ENCODE data around the gene USP47. TPM values are rescaled to one million over a fixed set of nuclear protein-coding genes. Genes with fewer than 3 reads are reported as not detected.
"Not testable (repeated sequence)": the region's sequence is repeated elsewhere in the genome, so short reads cannot be mapped to it uniquely, and the experiment has no call there.

The USP47 gene
- total RNA-seq, 1 donor from 2014 or later = 81.0 TPM

DNA sequence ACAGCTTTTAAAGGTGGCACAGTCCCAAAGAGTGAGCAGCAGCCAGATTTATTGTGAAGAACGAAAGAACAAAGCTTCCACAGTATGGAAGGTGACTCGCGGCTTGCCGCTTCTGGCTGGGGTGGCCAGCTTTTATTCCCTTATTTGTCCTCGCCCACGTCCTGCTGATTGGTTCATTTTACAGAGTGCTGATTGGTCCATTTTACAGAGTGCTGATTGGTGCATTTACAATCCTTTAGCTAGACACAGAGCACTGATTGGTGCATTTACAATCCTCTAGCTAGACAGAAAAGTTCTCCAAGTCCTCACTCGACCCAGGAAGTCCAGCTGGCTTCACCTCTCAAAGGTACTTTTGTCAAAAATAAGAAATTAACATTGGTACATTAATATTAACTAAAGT is 10.4 kb upstream of the USP47 start:
- not testable (repeated sequence) for DNase-seq (ENCODE audit: low spot score)

- no peak for DNase-seq (ENCODE audit: low spot score)
Observed at GRCh38 chr11:11836676-11837231, 5.0 kb upstream of the USP47 start.

DNA sequence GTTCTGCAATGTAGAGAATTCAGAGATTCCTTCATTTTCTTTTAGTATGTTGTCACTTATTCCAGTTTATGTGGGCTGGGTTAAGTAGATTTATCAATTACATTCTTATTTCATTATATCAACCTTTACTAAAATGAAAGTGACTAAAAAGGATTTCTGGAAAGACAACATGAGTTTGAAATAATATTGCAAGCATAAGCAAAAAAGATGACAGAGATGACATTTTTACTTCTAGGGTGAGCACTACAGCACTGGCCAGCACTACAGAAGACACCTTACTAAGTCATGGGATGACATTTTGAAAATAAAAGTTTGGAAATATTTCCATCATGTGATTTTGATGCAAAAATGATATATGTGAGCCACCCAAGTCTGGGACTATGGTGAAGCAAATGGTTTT is 2.1 kb upstream of the USP47 start:
- DNase-seq (ENCODE audit: low spot score) = no peak

GRCh38 chr11:11841116-11841722 is 553 bp upstream of the USP47 start:
- DNase-seq (ENCODE audit: low spot score) = peak; percentile 59

GRCh38 chr11:11842421-11843008 is 743 bp downstream of the USP47 start:
- DNase-seq (ENCODE audit: low spot score) = peak; percentile 54

- no peak for DNase-seq (ENCODE audit: low spot score)
Observed at GRCh38 chr11:11843211-11843621, 1.4 kb downstream of the USP47 start.

GRCh38 chr11:11843642-11844041 is 1.9 kb downstream of the USP47 start:
- DNase-seq (ENCODE audit: low spot score) = no peak

DNA sequence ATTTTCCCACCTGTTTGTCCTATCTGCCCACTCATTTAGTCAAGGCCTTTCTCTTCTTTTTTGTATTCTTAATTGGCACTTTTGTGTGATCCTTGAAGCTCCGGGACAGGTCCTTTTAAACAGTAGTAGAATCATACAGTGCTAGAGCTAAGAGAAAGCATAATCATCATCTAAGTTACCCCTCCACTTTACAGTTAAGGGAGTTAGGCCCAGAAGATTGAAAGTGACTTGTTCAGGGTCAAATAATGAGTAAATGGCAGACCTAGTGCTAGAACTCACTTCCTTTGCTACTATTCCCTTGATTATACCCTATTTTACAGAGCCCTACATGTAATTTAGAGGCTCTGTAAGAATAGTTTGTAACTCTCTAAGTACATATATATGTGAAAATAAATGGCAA is 2.5 kb downstream of the USP47 start:
- DNase-seq (ENCODE audit: low spot score) = no peak

DNA sequence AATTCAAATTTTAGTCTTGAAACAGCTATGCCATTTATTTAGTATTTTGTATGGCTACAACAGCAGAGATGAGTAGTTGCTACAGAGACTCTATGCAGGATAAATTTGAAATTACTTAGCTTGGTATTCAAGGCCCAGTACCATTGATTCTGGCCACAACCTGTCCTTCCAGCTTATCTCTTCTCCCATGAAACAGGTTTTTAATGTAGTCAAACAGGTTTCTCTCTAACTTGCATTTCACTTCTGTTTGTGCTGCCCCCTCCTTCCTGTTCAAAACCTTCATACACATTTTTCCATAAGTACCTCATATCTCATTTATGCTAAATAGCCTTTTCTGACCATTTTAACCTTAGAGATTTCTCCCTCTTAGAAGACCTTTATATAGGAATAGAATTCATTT is 3.3 kb downstream of the USP47 start:
- DNase-seq (ENCODE audit: low spot score) = no peak

DNA sequence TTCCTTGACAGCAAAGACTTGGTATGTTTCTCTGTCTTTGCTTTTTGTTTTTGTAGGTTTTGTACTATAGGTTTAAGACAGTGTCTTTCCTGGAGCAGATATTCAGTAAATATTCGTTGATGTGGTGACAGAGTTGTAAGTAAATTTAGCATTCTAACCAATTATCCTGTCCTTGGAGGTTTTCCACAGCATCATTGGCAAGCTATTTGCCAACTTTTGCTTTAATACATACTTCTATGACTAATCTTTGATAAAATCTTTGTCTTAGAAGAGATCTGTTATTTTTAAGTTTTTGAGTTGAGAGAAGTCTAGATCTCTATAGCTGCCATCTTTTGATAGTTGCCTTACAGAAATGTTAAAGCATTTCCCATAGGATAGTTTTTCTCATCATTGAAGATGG is 3.8 kb downstream of the USP47 start:
- no peak for DNase-seq (ENCODE audit: low spot score)

GRCh38 chr11:11847082-11847481 is 5.3 kb downstream of the USP47 start:
- no peak for DNase-seq (ENCODE audit: low spot score)

- peak; percentile 64 for DNase-seq (ENCODE audit: low spot score)
Observed at GRCh38 chr11:11848891-11849746, 7.3 kb downstream of the USP47 start.

DNA sequence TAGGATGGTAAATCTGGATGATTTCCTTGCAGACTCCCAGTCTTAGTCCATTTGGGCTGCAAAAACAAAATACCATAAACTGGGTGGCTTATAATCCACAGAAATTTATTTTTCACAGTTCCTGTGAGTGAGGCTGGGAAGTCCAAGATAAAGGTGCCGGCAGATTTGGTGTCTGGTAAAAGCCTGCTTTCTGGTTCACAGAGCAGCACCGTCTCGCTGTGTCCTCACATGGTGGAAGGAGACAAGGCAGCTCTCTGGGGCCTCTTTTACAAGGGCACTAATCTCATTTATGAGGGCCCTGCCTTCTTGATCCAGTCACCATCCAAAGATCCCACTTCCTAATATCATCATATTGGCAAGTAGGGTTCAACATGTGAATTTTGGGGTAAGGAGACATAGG is 8.9 kb downstream of the USP47 start:
- DNase-seq (ENCODE audit: low spot score) = no peak

DNA sequence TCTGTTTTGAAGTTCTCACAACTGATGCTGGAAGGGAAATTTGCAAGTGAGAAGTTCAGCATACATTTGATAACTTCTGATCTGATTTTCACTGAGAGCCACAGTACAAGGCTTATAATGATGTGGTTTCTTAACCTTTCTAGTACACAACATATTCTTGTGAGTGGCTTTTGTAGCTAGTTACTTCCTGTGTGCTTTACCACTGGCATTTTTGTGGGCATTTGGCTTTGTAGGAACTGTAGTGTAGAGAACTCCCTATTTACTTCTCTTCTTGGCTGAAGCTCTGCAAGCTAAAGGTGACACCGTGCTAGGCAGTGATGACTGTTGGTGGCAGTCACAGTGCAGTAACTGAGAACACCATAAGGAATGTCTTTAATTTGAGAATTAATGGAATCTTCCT is 14.9 kb downstream of the USP47 start:
- no peak for DNase-seq (ENCODE audit: low spot score)

DNA sequence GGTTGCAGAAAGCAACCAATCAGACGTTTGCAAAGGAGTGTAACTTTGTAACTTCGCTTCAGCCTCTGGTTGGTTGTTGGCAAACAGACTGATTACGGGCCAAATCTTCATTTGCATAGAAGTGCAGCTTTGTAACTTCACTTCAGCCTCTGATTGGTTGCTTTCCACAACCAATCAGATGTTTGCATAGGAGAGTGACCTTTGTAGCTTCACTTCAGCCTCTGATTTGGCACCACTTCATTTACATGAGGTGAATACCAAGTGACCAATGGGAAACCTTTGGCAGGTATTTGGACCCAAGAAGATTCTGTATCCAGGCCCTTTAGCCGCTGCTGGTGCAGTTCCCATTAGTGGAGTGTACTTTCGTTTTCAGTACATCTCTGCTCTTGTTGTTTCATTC is 16.0 kb downstream of the USP47 start:
- DNase-seq (ENCODE audit: low spot score) = no peak

DNA sequence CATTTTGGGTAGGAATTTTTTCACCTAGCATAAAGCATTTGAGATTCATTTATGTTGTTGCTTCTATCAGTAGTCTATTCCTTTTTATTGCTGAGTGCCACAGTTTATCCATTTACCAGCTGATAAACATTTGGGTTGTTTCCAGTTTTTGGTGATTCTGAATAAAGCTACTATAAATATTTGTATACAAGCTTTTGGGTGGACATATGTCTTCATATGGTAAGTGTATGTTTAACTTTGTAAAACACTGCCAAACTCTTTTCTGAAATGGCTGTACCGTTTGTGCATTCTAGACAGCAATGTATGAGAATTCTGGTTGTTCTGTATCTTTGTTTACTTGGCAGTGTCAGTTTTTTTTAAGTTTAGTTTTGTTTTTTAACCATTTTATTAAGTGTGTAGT is 16.9 kb downstream of the USP47 start:
- no peak for DNase-seq (ENCODE audit: low spot score)

DNA sequence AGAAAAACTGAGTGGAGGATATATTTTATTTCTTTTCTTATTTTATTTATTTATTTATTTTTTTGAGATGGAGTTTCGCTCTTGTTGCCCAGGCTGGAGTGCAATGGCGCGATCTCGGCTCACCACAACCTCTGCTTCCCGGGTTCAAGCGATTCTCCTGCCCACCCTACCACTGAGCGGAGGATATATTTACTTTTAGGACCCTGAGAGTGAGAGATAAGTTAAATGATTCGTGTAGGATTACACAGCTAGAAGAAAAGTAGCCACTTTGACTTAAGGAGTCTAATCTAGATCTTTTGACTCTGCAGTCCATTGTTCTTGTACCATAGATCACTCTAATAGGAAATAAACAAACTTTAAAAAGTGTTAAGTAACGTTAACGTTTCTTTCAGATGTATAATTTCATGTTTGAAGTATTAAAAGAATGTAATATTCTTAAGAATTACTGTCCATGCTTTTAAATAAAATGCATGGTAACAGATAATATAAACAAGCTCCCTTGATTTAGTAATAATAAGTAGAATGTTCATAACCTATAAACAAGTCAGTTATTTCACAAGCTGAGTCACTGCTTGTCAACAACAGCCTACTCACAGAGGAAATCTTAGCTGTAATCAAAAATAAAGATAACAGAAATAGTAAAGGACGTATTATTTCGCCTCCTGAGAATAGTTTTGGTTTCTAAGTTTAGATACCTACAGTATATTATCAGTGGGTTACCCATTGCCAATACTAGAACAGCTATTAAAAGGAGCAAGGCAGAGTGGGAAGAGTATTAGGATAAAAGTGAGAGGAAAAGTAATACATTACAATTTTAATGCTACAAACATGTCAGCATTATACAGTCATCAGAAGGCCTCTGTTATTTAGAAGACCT is 18.6 kb downstream of the USP47 start:
- DNase-seq (ENCODE audit: low spot score) = no peak

GRCh38 chr11:11862999-11863398 is 21.2 kb downstream of the USP47 start:
- DNase-seq (ENCODE audit: low spot score) = no peak

DNA sequence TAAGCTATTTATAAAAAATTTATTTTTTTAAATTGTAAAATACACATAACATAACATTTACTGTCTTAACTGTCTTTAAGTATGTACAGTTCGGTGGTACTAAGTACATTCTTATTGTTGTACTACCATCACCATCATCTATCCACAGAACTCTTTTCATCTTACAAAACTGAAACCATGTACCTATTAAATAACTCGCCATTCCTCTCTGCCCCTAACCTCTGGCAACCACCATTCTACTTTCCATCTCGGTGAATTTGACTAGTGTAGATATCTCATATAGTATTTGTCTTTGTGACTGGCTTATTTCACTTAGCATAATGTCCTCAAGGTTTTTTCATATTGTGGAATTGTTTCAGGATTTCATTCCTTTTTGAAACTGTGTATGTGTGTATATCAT is 22.6 kb downstream of the USP47 start:
- DNase-seq (ENCODE audit: low spot score) = no peak

DNA sequence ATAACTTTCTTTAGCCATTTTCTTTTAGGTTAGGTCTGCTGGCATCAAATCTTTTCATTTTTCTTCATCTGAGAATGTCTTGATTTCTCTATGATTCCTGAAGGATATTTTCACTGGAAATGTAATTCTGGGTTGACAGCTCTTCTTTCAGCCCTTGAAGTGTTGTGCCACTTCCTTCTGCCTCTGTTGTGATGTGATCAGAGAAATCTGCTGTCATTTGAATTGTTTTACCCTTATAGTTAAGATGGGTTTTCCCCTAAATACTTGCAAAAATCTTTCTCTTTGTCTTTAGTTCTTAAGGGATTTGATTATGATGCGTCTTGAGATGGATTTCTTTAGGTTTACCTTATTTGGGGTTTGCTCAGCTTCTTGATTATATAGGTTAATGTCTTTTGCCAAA is 23.0 kb downstream of the USP47 start:
- DNase-seq (ENCODE audit: low spot score) = no peak

GRCh38 chr11:11865449-11865848 is 23.7 kb downstream of the USP47 start:
- DNase-seq (ENCODE audit: low spot score) = no peak

GRCh38 chr11:11866203-11866602 is 24.4 kb downstream of the USP47 start:
- DNase-seq (ENCODE audit: low spot score) = no peak
